Ovary (tissue), 3 donors: ENCODE data around the gene TMEM128.

Experiments used
- EP300 ChIP-seq: sonication (generic); formaldehyde crosslinking; IDR thresholded peaks from one replicate; pipeline ENCODE4 v1.6.1; 2017; ENCODE audit warnings: antibody characterized with exemption
- POLR2A ChIP-seq: fragments of 450-650 bp; IDR thresholded peaks from one replicate; pipeline ENCODE4 v1.6.1; 2017; ENCODE audit warnings: antibody characterized with exemption, mild to moderate bottlenecking, moderate library complexity
- TF ChIP-seq, protein P1 (sequence below), 3 donors: fragments of 450-650 bp in 2 of 3; fragments of 200-600 bp in 1 of 3; IDR thresholded peaks; one replicate each; pipeline versions ENCODE4 v1.5.1 to v1.8.0; 2016 to 2022; ENCODE audit warnings: antibody characterized with exemption in 3 of 3, mild to moderate bottlenecking in 1 of 3
- donor health status: DM: no; HTN: no; CAD: no.

DNA sequence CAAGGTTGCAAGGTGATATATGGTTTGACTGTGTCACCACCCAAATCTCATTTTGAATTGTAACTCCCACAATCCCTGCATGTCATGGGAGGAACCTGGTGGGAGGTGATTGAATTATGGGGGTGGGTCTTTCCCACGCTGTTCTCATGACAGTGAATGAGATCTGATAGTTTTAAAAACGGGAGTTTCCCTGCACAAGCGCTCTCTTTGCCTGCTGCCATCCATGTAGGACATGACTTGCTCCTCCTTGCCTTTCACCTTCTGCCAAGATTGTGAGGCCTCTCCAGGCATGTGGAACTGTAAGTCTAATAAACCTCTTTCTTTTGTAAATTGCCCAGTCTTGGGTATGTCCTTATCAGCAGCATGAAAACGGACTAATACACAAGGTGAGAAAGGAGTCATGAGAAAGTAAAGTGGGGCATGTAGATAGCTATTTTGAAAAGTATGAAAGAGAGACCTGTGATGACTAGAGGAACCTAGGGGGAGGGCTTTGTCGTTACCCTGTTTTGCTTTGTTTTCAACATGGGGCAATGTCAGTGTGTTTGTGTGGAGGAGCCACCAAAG is 48.3 kb upstream of the TMEM128 start:
- TF ChIP-seq, protein P1, sequence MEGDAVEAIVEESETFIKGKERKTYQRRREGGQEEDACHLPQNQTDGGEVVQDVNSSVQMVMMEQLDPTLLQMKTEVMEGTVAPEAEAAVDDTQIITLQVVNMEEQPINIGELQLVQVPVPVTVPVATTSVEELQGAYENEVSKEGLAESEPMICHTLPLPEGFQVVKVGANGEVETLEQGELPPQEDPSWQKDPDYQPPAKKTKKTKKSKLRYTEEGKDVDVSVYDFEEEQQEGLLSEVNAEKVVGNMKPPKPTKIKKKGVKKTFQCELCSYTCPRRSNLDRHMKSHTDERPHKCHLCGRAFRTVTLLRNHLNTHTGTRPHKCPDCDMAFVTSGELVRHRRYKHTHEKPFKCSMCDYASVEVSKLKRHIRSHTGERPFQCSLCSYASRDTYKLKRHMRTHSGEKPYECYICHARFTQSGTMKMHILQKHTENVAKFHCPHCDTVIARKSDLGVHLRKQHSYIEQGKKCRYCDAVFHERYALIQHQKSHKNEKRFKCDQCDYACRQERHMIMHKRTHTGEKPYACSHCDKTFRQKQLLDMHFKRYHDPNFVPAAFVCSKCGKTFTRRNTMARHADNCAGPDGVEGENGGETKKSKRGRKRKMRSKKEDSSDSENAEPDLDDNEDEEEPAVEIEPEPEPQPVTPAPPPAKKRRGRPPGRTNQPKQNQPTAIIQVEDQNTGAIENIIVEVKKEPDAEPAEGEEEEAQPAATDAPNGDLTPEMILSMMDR (IDR thresholded peaks at IDR 0.05) = no peak
- TF ChIP-seq POLR2A (no peak), EP300 (no peak)
